22Rv1 (cell line): Measurements from ENCODE around the gene APOBEC3G.
"Not testable (repeated sequence)": the region's sequence is repeated elsewhere in the genome, so short reads cannot be mapped to it uniquely, and the experiment has no call there.

Experiments used
- H3K27ac ChIP-seq: fragments of 450-650 bp; 2 replicates; pipeline ENCODE4 v1.5.1; 2017
- CTCF ChIP-seq: fragments of 450-650 bp; IDR thresholded peaks from 2 replicates; pipeline ENCODE4 v1.5.1; 2017; ENCODE audit warnings: mild to moderate bottlenecking
- ZFX ChIP-seq: fragments of 450-650 bp; IDR thresholded peaks from 2 replicates; pipeline ENCODE4 v1.6.1; 2017; ENCODE audit warnings: antibody characterized with exemption, borderline replicate concordance

The APOBEC3G gene

GRCh38 chr22:39077026-39077840 lies at the start of gene APOBEC3G:
Gene APOBEC3G (plus strand): TSS chr22:39077275. CDS start chr22:39077362, 87 bp downstream.
- H3K27ac ChIP-seq, result not testable (repeated sequence)

GRCh38 chr22:39027717-39028116 lies 49.4 kb upstream of the APOBEC3G start:
- TF ChIP-seq ZFX, result no peak
- TF ChIP-seq CTCF, result no peak
- H3K27ac ChIP-seq, result no peak overlapping the region

DNA sequence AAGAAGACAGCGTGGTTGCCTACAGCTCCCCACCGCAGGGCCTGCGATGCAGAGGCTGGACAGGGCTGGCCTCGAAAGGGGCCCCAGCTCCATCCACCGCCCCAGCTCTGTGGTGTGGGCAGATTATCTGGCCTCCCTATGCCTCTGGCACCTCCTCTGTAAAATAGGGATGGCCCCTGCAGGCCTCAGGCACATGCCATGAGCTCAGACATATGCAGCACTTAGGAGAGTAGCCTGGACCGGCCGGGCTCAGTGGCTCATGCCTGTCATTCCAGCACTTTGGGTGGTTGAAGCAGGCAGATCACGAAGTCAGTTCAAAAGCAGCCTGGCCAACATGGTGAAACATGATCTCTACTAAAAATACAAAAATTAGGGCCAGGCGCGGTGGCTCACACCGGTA lies 48.8 kb upstream of the APOBEC3G start:
- no peak overlapping the region for H3K27ac ChIP-seq

DNA sequence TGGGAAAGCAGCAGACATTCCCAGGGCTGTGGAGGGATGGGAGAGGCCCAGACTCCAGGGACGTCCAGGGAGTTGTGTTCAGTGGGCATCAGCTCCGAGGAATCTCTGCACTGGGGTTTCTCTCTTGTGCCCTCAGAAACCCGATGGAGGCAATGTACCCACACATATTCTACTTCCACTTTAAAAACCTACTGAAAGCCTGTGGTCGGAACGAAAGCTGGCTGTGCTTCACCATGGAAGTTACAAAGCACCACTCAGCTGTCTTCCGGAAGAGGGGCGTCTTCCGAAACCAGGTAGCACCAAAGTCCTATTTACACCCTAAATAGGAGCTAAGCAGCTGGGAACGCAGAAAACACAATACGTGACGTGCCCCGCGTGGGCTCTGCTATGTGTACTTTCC lies 47.8 kb upstream of the APOBEC3G start:
- no peak overlapping the region for H3K27ac ChIP-seq
- no peak for TF ChIP-seq CTCF
- no peak for TF ChIP-seq ZFX

More for the DNA sequence above, 48.8 kb upstream of the APOBEC3G start:
- TF ChIP-seq CTCF, result no peak
- TF ChIP-seq ZFX, result no peak

GRCh38 chr22:39030705-39031104 lies 46.4 kb upstream of the APOBEC3G start:
- TF ChIP-seq ZFX (no peak), CTCF (no peak)

DNA sequence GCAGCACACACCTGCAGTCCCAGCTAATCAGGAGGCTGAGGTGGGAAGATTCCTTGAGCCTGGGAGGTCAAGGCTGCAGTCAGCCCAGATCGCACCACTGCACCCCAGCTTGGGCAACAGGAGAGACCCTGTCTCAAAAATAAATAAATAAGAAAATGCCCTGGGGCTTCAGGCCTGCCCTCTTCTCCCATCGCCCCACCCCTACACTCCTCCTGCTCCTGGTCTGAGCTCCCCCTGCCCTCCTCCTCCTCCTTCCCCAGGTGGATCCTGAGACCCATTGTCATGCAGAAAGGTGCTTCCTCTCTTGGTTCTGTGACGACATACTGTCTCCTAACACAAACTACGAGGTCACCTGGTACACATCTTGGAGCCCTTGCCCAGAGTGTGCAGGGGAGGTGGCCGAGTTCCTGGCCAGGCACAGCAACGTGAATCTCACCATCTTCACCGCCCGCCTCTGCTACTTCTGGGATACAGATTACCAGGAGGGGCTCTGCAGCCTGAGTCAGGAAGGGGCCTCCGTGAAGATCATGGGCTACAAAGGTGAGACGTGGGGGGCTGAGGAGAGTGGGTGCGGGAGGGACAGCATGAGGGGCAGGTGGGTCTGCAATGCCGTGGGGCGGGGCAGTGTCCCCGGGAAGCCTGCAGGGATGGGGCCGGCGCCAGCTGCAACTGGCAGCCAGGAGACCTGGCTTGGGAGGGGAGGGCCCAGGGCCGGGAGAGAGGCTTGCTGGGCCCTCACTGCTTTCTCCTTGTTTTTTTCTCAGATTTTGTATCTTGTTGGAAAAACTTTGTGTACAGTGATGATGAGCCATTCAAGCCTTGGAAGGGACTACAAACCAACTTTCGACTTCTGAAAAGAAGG lies 45.4 kb upstream of the APOBEC3G start:
- H3K27ac ChIP-seq, result not testable (repeated sequence)

More at GRCh38 chr22:39030705-39031104, 46.4 kb upstream of the APOBEC3G start:
- no peak overlapping the region for H3K27ac ChIP-seq

DNA sequence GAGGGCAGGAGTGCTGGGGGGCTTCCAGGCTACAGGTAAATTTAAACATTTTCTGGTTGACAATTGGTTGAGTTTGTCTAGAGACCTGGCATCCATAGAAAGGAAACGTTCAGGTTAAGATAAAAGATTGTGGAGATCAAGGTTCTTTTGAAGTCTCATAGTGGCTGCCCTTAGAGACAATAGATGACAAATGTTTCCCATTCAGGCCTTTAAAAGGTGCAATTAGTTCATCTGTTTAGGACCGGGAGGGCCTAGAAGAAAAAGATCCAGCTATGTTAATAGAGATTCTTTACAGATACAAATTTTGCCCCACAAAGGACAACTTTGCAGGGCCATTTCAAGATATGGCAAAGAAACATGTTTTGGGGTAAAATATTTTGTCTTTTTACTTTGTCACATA lies 40.0 kb upstream of the APOBEC3G start:
- H3K27ac ChIP-seq, result not testable (repeated sequence)

GRCh38 chr22:39039306-39040126 lies 37.6 kb upstream of the APOBEC3G start:
- H3K27ac ChIP-seq, result peak overlapping the region; percentile 76
- TF ChIP-seq ZFX (no peak), CTCF (no peak)

- H3K27ac ChIP-seq, result peak overlapping the region; percentile 76
Measured at GRCh38 chr22:39040155-39040537, 36.9 kb upstream of the APOBEC3G start.

GRCh38 chr22:39040538-39041296 lies 36.4 kb upstream of the APOBEC3G start, which contains the start of gene APOBEC3F:
Gene APOBEC3F (plus strand): TSS chr22:39040864. CDS start chr22:39040961, 97 bp downstream.
- peak within 1 kb of the TSS; percentile 76 for H3K27ac ChIP-seq
